Esophagus squamous epithelium (tissue), 4 donors: ENCODE measurements around the gene TIPARP.

Experiments used
- POLR2A ChIP-seq, 4 donors: fragments of 450-650 bp; IDR thresholded peaks; one replicate each; pipeline ENCODE4 v1.6.1; 2017; ENCODE audit warnings: antibody characterized with exemption in 4 of 4, mild to moderate bottlenecking in 4 of 4, moderate library complexity in 3 of 4
- TF ChIP-seq, protein P1 (sequence below), 6 experiments: fragments of 450-650 bp in 4 of 6; fragments of 200-600 bp in 2 of 6; sonication (generic) in 2 of 6; IDR thresholded peaks; one replicate each; pipeline ENCODE4 v1.5.1; 2016 to 2019; ENCODE audit warnings: antibody characterized with exemption in 6 of 6, mild to moderate bottlenecking in 4 of 6, moderate library complexity in 4 of 6

DNA sequence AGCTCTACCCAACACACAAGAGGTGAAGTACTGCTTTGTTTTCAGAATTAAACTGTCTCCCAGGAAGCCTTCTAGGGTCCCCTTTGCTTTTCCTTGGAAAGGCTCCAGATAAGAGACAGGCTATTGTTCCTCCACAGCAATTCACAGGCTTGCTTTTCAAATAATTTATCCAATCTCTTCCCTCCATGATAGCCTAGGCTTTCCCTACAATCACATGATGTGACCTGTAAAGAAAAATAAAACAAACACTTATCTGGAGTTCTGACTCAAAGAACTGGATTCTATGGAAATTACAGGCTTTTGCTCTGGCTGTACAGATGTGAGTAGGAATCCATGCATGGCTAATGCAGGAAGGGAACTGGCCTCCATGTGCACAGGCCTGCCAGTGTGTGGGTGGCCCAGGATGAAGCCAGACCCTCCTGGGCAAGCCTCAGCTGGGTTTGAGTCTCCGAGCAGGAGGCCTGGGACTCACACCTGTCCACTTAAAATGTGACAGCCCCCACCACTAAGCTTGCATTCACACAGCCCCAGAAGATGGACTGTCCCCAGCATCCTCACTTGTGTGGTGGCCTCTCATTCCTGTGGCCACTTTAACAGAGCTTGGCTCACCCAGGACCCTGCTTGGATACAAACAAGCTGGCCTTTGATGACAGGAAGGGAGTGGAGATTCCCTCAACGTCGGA is 75.9 kb downstream of the TIPARP start:
- TF ChIP-seq, protein P1, sequence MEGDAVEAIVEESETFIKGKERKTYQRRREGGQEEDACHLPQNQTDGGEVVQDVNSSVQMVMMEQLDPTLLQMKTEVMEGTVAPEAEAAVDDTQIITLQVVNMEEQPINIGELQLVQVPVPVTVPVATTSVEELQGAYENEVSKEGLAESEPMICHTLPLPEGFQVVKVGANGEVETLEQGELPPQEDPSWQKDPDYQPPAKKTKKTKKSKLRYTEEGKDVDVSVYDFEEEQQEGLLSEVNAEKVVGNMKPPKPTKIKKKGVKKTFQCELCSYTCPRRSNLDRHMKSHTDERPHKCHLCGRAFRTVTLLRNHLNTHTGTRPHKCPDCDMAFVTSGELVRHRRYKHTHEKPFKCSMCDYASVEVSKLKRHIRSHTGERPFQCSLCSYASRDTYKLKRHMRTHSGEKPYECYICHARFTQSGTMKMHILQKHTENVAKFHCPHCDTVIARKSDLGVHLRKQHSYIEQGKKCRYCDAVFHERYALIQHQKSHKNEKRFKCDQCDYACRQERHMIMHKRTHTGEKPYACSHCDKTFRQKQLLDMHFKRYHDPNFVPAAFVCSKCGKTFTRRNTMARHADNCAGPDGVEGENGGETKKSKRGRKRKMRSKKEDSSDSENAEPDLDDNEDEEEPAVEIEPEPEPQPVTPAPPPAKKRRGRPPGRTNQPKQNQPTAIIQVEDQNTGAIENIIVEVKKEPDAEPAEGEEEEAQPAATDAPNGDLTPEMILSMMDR (IDR thresholded peaks at IDR 0.05): no peak
- TF ChIP-seq POLR2A (IDR thresholded peaks at IDR 0.05): no peak
